Iris pigment epithelial cell (primary cell): Measurements from ENCODE around the gene CAPS2.
A peak's percentile ranks its signal among the peaks of the same experiment; 100 is the strongest.
"Not testable (repeated sequence)": the region's sequence is repeated elsewhere in the genome, so short reads cannot be mapped to it uniquely, and the experiment has no call there.

Source experiments
- DNase-seq: peaks from one replicate; pipeline ENCODE4 v3.0.0-alpha.2; 2011; ENCODE audit warnings: low read depth

The CAPS2 gene

GRCh38 chr12:75329918-75330826 is at the start of gene CAPS2:
TSS of gene CAPS2 (minus strand) at chr12:75330324. CDS start at chr12:75326498, 3,826 bp downstream.
- peak; percentile 94 for DNase-seq

DNA sequence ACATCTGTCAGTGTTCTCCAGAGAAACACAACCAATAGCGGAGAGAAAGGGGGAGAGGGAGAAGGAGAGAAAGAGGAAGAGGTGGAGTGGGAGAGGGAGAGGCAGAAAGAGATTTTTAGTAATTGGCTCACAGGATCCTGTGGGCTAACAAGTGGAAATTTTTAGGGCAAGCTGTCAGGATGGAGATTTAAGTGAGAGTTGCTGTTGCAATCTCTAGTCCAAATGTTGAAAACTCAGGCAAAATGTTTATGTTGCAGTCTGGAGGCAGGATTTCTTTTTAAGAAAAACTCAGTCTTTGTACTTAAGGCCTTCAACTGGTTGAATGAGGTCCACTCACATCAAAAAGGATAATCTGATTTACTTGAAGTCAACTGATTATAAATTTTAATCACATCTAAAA is 48.2 kb upstream of the CAPS2 start:
- DNase-seq = peak; percentile 36

DNA sequence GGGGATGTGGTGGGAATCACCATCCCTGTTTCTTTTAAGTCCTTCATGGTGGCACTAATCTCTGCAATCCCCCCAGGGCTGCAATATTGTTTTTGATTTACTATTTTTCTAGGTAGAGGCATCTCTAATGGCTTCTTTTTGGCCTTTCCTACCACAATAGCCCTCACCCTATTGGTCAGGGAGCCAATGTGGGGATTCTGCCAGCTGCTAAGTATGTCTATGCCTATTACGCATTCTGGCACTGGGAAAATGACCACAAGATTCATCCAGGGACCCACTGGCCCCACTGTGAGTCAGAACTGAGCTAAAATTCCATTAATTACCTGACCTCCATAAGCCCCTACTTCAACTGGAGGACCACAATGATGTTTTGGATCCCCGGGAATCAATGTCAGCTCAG is 44.8 kb upstream of the CAPS2 start:
- no peak for DNase-seq

GRCh38 chr12:75366629-75367028 is 36.5 kb upstream of the CAPS2 start:
- peak; percentile 46 for DNase-seq

DNA sequence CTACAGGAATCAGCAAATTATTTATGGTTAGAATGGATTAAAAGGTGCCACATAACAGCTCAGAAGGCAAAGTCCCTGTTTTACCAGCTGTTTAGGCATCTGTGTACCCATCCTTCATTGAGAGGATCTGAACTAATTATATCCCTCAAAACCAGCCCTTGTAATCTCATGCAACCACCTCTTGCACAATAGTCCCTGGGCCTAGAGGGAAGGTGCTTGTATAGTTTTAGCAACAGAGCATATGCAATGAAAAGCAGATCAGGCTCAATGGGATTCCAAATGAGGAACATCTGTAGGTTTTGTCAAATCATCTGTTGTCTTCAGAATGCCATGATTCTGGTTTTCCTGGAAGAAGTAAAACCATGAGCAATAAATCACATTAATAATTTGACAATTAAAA is 34.8 kb upstream of the CAPS2 start:
- peak; percentile 14 for DNase-seq

GRCh38 chr12:75361408-75361807 is 31.3 kb upstream of the CAPS2 start:
- DNase-seq = no peak

GRCh38 chr12:75360920-75361319 is 30.8 kb upstream of the CAPS2 start:
- DNase-seq = no peak

DNA sequence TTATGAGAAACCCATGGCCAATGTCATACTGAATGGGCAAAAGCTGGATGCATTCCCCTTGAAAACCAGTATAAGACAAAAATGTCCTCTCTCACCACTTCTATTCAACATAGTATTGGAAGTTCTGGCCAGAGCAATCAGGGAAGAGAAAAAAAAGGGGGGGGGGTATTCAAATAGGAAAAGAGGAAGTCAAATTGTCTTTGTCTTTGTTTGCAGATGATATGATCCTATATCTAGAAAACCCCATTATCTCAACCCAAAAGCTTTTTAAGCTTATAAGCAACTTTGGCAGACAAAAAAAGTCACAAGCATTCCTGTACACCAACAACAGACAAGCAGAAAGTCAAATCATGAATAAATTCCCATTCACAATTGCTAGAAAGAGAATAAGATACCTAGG is 23.9 kb upstream of the CAPS2 start:
- DNase-seq = no peak

DNA sequence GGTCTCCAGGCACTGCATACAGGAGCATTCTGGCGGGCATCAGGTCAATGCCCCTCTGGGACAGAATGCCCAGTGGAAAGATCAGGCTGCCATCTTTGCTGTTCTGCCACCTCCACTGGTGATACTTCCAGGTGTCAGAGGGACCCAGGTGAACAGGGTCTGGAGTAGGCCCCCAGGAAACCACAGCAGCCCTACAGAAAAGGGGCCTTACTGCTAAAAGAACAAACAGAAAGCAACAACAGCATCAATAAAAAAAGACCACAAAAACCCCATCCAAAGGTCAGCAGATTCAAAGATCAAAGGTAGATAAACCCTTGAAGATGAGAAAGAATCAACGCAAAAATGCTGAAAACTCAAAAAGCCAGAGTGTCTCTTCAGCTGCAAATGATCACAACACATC is 20.3 kb upstream of the CAPS2 start:
- no peak for DNase-seq

DNA sequence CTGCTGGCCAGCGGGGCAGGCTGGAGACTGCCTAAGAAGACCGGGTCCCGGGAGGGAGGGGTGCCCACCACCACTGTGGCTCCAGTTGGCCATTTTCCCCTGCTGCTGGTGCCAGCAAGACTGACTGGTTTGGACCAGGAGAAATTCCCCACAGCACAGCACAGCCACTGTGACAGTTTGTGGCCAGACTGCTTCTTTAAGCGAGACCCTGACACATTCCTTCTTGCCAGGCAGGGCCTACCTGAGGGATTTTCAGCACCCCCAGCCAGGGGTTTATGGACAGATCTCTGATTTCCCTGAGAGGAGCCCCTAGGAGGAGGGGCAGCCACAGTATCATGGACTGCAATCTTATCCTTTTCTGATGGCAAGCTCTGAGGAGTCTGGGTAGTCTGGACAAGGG is 19.8 kb upstream of the CAPS2 start:
- DNase-seq = no peak

DNA sequence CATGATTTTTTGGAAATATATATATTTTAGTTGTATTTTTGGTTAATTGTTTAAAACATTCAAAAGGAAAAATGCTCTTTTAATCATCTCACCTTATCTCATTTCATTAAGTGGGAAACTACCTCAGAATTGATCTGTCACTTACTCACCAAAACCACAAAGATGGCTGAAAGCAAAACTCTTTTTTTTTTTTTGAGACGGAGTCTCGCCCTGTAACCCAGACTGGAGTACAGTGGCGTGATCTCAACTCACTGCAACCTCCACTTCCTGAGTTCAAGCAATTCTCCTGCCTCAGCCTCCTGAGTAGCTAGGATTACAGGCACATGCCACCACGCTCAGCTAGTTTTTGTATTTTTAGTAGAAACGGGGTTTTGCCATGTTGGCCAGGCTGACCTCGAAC is 16.1 kb upstream of the CAPS2 start:
- not testable (repeated sequence) for DNase-seq

DNA sequence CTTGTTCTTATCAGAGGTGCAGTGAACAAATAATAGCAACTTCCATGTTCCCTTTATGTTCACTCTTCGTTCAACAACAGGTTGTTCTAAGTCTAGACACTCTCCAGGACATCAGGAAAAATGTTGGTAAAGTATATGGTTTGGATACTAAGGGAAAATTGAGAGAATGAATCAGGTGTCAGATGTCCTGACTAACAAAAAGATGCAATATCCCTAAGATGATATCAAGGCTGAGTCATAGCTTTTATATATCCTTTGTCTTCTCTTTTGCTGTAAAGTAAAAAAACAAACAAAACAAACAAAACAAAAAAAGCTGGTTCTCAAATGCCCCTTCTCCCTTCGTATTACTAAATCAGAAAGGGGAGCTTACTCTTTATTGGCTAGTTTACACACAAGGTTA is 15.4 kb upstream of the CAPS2 start:
- DNase-seq = peak; percentile 14

- peak; percentile 50 for DNase-seq
Observed at GRCh38 chr12:75341873-75342272, 11.7 kb upstream of the CAPS2 start.

DNA sequence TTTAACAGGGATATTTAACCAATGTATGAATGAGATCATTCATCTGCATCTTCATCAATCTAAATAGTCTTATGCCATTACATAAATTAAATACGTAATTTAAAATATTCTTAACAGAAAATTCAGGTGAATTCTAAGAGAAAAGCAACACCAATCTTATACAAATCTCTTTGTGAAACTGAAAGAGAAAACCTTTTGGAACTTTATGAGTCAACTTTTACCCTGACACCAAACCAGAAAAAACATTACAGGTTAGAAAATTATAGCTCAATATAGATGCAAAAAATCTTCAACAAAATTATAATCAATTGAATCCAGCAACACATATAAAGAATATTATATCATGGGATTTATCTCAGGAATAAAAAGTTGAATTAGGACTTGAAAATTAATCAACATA is 7.8 kb upstream of the CAPS2 start:
- no peak for DNase-seq

DNA sequence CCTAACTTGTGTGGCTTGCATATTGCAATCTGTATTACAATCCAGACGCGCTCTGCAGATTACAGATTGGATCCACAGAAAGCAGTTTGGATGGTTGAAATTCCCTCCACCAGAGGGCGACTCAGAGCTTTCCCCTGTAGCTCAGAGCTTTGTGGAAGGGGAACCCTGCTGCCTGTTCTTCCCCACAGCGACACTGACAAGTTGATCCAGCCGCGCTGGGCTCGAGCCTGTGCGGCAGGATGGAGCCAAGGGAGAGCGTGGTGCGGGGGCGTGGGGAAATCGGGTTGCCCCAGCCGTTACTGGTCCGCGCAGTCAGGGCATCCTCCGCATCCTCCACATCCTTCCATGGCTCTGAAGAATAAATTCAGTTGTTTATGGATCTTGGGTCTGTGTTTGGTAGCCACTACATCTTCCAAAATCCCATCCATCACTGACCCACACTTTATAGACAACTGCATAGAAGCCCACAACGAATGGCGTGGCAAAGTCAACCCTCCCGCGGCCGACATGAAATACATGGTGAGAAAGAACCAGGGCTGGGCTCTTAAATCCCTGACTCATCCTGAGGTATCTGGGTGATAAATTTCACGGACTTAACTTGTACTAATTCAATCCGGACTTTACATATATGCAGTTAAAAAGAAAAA is 4.4 kb upstream of the CAPS2 start, which contains the start of gene GLIPR1L1:
Gene GLIPR1L1, plus strand, starts transcription at position 287 of the 647 bp plus-strand sequence. Its CDS starts 59 bp downstream, at position 346.
- peak; percentile 85 for DNase-seq

- DNase-seq = no peak
Observed at GRCh38 chr12:75327642-75328041, 2.5 kb downstream of the CAPS2 start.

- DNase-seq = peak; percentile 20
Observed at GRCh38 chr12:75323663-75324062, 6.5 kb downstream of the CAPS2 start.

- DNase-seq = peak; percentile 86
Observed at GRCh38 chr12:75322464-75322863, 7.7 kb downstream of the CAPS2 start.

- DNase-seq = no peak
Observed at GRCh38 chr12:75317784-75318183, 12.3 kb downstream of the CAPS2 start.

DNA sequence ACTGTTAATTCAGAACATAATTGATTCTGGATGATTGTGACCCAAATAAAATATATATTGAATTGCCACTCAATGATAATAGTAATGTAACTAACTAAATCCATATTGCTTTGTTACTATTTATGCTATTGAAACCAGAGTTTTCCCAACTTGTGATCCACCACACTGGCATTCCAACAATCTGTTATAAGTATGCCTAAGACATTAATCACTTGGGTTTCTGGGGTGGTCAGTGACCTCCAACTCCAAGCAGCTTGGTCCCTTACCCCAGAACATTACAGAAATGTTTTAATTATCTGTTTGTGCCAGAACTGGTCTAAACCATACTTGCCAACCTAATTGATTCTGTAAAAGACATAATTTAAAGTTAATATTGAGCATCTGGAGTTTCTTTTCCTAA is 14.6 kb downstream of the CAPS2 start:
- DNase-seq = peak; percentile 78

DNA sequence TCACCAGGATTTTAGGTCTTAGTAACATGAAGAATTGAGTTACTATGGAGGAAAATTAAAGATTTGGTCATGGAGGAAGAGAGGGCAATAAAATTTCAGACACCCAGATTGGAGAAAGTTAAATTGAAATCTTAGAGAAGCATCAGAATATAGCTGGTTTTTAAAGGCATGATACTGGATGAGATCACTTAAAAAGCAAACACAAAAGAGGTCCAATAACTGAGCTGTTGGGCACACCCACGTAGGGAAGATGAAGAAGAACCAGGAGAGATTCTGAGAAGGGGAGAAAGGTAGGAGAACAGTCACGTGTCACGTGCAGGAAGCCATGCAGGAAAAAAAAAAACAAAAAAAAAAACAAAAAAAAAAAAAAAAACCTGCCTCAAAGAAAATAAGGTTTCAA is 18.8 kb downstream of the CAPS2 start:
- DNase-seq = no peak

DNA sequence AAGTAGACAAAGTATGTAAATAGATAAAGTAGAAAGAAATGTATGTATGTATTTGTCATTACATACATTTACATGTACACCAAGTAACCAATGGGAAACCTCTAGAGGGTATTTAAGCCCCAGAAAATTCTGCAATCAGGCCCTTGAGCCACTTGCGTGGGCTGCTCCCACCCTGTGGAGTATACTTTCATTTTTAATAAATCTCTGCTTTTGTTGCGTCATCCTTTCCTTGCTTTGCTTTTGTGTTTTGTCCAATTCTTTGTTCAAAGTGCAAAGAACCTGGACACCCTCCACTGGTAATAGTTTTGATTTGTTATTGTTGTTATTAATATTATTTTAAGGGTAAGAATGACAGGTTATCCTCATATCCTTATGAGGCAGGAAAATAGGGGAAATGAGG is 21.8 kb downstream of the CAPS2 start:
- no peak for DNase-seq
